Measurements from ENCODE around the gene CEP78. TPM values are rescaled to one million over a fixed set of nuclear protein-coding genes. Genes with fewer than 3 reads are reported as not detected.

CEP78 gene
- total and polyA plus RNA-seq, 12 donors = 1.7 to 5.7 (median 3.2) TPM

DNA sequence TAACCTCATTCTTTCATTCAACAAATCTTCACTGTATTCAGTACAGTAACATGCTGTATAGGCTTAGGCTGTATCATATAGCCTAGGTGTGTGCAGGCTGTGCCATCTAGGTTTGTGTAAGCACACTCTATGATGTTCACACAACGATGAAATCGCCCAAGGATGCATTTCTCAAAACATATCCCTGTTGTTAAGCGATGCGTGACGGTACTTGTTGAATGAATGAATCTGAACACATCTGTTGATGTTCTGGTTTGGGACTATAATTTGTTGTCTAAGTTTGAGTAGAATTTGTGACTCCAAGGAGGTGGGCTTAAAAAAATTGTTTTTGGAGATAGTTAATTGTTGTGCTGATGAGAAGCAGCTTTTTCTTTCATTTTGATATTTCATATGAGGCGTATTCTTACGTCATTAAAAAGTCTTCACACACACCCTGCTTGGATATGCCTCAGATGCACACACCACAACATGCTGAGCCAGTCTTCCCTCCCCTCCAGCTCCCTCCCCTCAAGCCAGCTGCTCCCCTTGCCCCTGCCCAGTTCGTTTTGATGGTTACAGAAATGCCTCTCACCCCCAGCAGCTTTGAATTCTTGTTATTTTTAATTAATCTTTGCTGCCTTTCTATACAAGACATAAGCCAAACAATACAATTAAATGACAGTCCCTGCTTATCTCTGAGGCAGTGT, 55.5 kb downstream of the CEP78 start:
- DNase-seq (no peak), ATAC-seq (no peak)
- H3K27ac ChIP-seq = no peak overlapping the region
- peaks cover 0 to 11% (median 2%) of the 10 kb centered on the region in 7 donors for H3K27me3 ChIP-seq
- TF ChIP-seq CTCF (IDR thresholded peaks at IDR 0.05) = no peak
- peaks cover 0 to 6% (median 4%) of the 10 kb centered on the region in 9 donors for H3K4me1 ChIP-seq
- no peaks in the 10 kb centered on the region for H3K36me3 ChIP-seq
- no peak overlapping the region for H3K4me3 ChIP-seq
- intact Hi-C loops (cut with DNase I) = no loop called here
- WGBS, 2 donors = 76 to 83% methylated on average over 8 of the region's 8 CpGs
- no peaks in the 10 kb centered on the region for H3K9me3 ChIP-seq

- no peak for ATAC-seq
- Histone ChIP-seq H3K27ac (no peak overlapping the region), H3K4me1 (peaks cover 1 to 12% (median 9%) of the 10 kb centered on the region in 9 donors), H3K27me3 (peaks cover 0 to 14% (median 1%) of the 10 kb centered on the region in 7 donors), H3K4me3 (no peak overlapping the region), H3K9me3 (no peaks in the 10 kb centered on the region), H3K36me3 (no peaks in the 10 kb centered on the region)
- intact Hi-C loops (cut with DNase I) = no loop called here
- WGBS, 2 donors = 43 to 54% methylated on average over 6 of the region's 6 CpGs
- no peak for DNase-seq
- TF ChIP-seq CTCF (IDR thresholded peaks at IDR 0.05) = no peak
Measured at GRCh38 chr9:78292026-78292425, 56.2 kb downstream of the CEP78 start.

DNA sequence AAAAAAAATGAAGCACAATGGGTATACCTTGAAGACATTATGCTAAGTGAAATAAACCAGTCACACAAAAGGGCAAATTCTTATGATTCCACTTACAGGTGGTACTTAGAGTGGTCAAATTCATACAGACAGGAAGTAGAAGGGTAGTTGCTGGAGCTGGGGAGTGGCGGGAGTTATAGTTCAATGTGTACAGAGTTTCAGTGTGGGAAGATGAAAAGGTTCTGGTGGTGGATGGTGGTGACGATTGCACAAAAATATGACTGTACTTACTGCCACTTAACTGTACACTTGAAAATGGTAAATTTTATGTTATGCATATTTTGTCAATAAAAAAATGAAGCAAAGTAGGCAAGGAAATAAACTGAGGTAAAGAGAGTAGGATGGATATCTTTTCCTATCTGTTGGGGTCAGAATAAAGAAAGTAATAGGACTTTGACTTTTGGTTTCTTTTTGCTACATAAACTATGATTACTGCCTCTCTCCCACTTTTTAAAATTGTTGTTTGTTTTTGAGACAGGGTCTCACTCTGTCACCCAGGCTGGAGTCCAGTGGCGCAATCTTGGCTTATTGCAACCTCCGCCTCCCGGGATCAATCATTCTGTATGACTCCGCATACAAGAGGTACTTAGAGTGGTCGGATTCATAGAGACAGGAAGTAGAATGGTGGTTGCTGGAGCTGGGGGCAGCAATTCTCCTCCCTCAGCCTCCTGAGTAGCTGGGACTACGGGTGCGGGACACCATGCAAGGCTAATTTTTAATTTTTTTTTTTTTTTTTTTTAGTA, 57.0 kb downstream of the CEP78 start:
- Histone ChIP-seq H3K27me3 (peaks cover 0 to 19% (median 10%) of the 10 kb centered on the region in 7 donors), H3K9me3 (no peaks in the 10 kb centered on the region), H3K27ac (no peak overlapping the region), H3K4me3 (no peak overlapping the region), H3K4me1 (peaks cover 6 to 21% (median 18%) of the 10 kb centered on the region in 9 donors), H3K36me3 (no peaks in the 10 kb centered on the region)
- intact Hi-C loops (cut with DNase I) = no loop called here
- WGBS, 2 donors = 93 to 94% methylated on average over 9 of the region's 9 CpGs
- TF ChIP-seq CTCF (IDR thresholded peaks at IDR 0.05) = no peak
- DNase-seq (no peak), ATAC-seq (no peak)

- Histone ChIP-seq H3K27me3 (peaks cover 0 to 35% (median 25%) of the 10 kb centered on the region in 7 donors), H3K9me3 (no peaks in the 10 kb centered on the region), H3K27ac (no peak overlapping the region), H3K4me3 (no peak overlapping the region), H3K36me3 (no peaks in the 10 kb centered on the region), H3K4me1 (peaks cover 6 to 28% (median 23%) of the 10 kb centered on the region in 9 donors)
- intact Hi-C loops (cut with DNase I) = no loop called here
- ATAC-seq (no peak), DNase-seq (no peak)
- TF ChIP-seq CTCF (IDR thresholded peaks at IDR 0.05) = no peak
- WGBS, 2 donors = 83 to 92% methylated on average over 5 of the region's 5 CpGs
Measured at GRCh38 chr9:78294290-78295176, 58.7 kb downstream of the CEP78 start.

All from heart right ventricle (tissue), 16 donors.